ENCODE data around the gene KLK2.

DNA sequence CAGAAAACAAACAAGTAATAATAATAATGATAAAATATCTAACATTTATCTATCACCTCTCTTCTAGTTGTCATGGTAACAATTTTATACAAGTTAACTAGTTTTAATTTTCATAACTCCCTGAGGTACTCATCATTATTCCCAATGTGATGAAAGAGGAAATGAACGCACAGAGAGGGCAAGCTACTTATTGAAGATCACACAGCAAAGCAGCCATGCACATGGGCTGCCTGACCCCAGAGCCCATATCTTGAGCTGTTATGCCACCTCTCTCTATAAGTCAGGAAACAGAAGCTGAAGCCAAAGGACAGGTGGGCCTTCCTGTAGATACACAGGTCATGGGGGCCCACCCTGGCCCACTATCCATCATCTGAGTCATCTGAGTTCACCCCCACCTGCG lies 42.8 kb downstream of the KLK2 start:
- TF ChIP-seq, protein P1, sequence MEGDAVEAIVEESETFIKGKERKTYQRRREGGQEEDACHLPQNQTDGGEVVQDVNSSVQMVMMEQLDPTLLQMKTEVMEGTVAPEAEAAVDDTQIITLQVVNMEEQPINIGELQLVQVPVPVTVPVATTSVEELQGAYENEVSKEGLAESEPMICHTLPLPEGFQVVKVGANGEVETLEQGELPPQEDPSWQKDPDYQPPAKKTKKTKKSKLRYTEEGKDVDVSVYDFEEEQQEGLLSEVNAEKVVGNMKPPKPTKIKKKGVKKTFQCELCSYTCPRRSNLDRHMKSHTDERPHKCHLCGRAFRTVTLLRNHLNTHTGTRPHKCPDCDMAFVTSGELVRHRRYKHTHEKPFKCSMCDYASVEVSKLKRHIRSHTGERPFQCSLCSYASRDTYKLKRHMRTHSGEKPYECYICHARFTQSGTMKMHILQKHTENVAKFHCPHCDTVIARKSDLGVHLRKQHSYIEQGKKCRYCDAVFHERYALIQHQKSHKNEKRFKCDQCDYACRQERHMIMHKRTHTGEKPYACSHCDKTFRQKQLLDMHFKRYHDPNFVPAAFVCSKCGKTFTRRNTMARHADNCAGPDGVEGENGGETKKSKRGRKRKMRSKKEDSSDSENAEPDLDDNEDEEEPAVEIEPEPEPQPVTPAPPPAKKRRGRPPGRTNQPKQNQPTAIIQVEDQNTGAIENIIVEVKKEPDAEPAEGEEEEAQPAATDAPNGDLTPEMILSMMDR (IDR thresholded peaks at IDR 0.05) = no peak
- TF ChIP-seq POLR2A (IDR thresholded peaks at IDR 0.05) = no peak
